H9 (cell line): ENCODE results near the gene ZCCHC7. TPM values are rescaled to one million over a fixed set of nuclear protein-coding genes. Genes with fewer than 3 reads are reported as not detected.
"Not testable (repeated sequence)": the region's sequence is repeated elsewhere in the genome, so short reads cannot be mapped to it uniquely, and the experiment has no call there.

Experiments used
- DNase-seq: peaks from one replicate; pipeline ENCODE4 v3.0.0-alpha.2; 2017
- H2AFZ ChIP-seq: one replicate; pipeline ENCODE4 v1.6.1; 2013; ENCODE audit warnings: mild to moderate bottlenecking, low read length, control low read depth, moderate library complexity
- H2AK5ac ChIP-seq: 2 replicates; pipeline ENCODE4 v1.6.1; 2013; ENCODE audit warnings: low read length, control low read depth, mixed read lengths; ENCODE audit not compliant: insufficient read length
- H2BK120ac ChIP-seq: one replicate; pipeline ENCODE4 v1.6.1; 2013; ENCODE audit warnings: low read depth, mild to moderate bottlenecking, low read length, control low read depth, inconsistent platforms; ENCODE audit not compliant: poor library complexity, severe bottlenecking
- H2BK12ac ChIP-seq: 2 replicates; pipeline ENCODE4 v1.6.1; 2013; ENCODE audit warnings: low read length, control low read depth, mixed read lengths, low read depth; ENCODE audit not compliant: insufficient read length
- H2BK15ac ChIP-seq: 2 replicates; pipeline ENCODE4 v1.6.1; 2013; ENCODE audit warnings: low read depth, low read length, control low read depth
- H2BK20ac ChIP-seq: one replicate; pipeline ENCODE4 v1.6.1; 2013; ENCODE audit warnings: low read depth, mild to moderate bottlenecking, low read length, control low read depth, inconsistent platforms; ENCODE audit not compliant: poor library complexity, severe bottlenecking
- H2BK5ac ChIP-seq: 2 replicates; pipeline ENCODE4 v1.6.1; 2013; ENCODE audit warnings: low read length, control low read depth, mixed read lengths; ENCODE audit not compliant: insufficient read length
- H3K14ac ChIP-seq: 2 replicates; pipeline ENCODE4 v1.6.1; 2013; ENCODE audit warnings: low read length, control low read depth; ENCODE audit not compliant: insufficient read depth
- H3K18ac ChIP-seq: 2 replicates; pipeline ENCODE4 v1.6.1; 2013; ENCODE audit warnings: low read depth, mild to moderate bottlenecking, mixed read lengths, low read length, control low read depth; ENCODE audit not compliant: insufficient read length
- H3K23ac ChIP-seq: 2 replicates; pipeline ENCODE4 v1.6.1; 2013; ENCODE audit warnings: low read length, control low read depth, mixed read lengths, low read depth; ENCODE audit not compliant: insufficient read length
- H3K23me2 ChIP-seq: 2 replicates; pipeline ENCODE4 v1.6.1; 2013; ENCODE audit warnings: low read depth, mild to moderate bottlenecking, mixed read lengths, low read length, control low read depth; ENCODE audit not compliant: insufficient read length, poor library complexity, severe bottlenecking
- H3K27ac ChIP-seq: 2 replicates; pipeline ENCODE4 v1.5.1; 2013; ENCODE audit warnings: low read length, control low read depth, mixed read lengths, low read depth; ENCODE audit not compliant: insufficient read length
- H3K27me3 ChIP-seq: 2 replicates; pipeline ENCODE4 v1.6.1; 2013; ENCODE audit warnings: low read length, control low read depth, inconsistent platforms; ENCODE audit not compliant: insufficient read depth
- H3K4ac ChIP-seq: 2 replicates; pipeline ENCODE4 v1.6.1; 2013; ENCODE audit warnings: low read depth, mild to moderate bottlenecking, control low read depth, inconsistent platforms, low read length, moderate library complexity
- H3K4me1 ChIP-seq: 2 replicates; pipeline ENCODE4 v1.6.1; 2013; ENCODE audit warnings: low read length, control low read depth, inconsistent platforms; ENCODE audit not compliant: insufficient read depth
- H3K4me2 ChIP-seq: 2 replicates; pipeline ENCODE4 v1.6.1; 2013; ENCODE audit warnings: low read length, control low read depth, mixed read lengths; ENCODE audit not compliant: insufficient read length, insufficient read depth
- H3K56ac ChIP-seq: 2 replicates; pipeline ENCODE4 v1.6.1; 2013; ENCODE audit warnings: low read depth, mild to moderate bottlenecking, mixed read lengths, low read length, control low read depth; ENCODE audit not compliant: insufficient read length
- H3K79me1 ChIP-seq: 2 replicates; pipeline ENCODE4 v1.6.1; 2013; ENCODE audit warnings: low read depth, mild to moderate bottlenecking, moderate library complexity, low read length, control low read depth, inconsistent platforms; ENCODE audit not compliant: insufficient read depth, poor library complexity, severe bottlenecking
- H3K79me2 ChIP-seq: 2 replicates; pipeline ENCODE4 v1.6.1; 2013; ENCODE audit warnings: low read length, control low read depth, inconsistent platforms; ENCODE audit not compliant: insufficient read depth
- H3K9ac ChIP-seq: 2 replicates; pipeline ENCODE4 v1.6.1; 2013; ENCODE audit warnings: low read length, control low read depth, mixed read lengths; ENCODE audit not compliant: insufficient read length; ENCODE audit errors: extremely low read depth
- H3K9me3 ChIP-seq: one replicate; pipeline ENCODE4 v1.6.1; 2013; ENCODE audit warnings: low read depth, low read length, inconsistent platforms; ENCODE audit not compliant: control insufficient read depth
- H3T11ph ChIP-seq: one replicate; pipeline ENCODE4 v1.6.1; 2013; ENCODE audit warnings: mild to moderate bottlenecking, low read length, control low read depth, inconsistent platforms
- H4K20me1 ChIP-seq: one replicate; pipeline ENCODE4 v1.6.1; 2013; ENCODE audit not compliant: control insufficient read depth, insufficient read length, insufficient read depth
- H4K5ac ChIP-seq: 2 replicates; pipeline ENCODE4 v1.6.1; 2013; ENCODE audit warnings: low read depth, mild to moderate bottlenecking, mixed read lengths, low read length, control low read depth; ENCODE audit not compliant: insufficient read length
- H4K8ac ChIP-seq: replicated peaks from 2 replicates; pipeline ENCODE4 v1.6.1; 2013; ENCODE audit warnings: low read length, control low read depth, mixed read lengths, low read depth; ENCODE audit not compliant: insufficient read length
- H4K91ac ChIP-seq: 2 replicates; pipeline ENCODE4 v1.6.1; 2013; ENCODE audit warnings: low read depth, mild to moderate bottlenecking, moderate library complexity, mixed read lengths, low read length, control low read depth; ENCODE audit not compliant: insufficient read length
- H3K27ac Mint-ChIP-seq, 3 experiments: 2 replicates in 2 of 3; 3 replicates in 1 of 3; pipeline ENCODE4 v1.8.0; 2020 to 2021; ENCODE audit warnings: mixed read lengths in 3 of 3, mild to moderate bottlenecking in 1 of 3, moderate library complexity in 1 of 3
- H3K27me3 Mint-ChIP-seq: 2 replicates; pipeline ENCODE4 v1.8.0; 2021; ENCODE audit warnings: low read depth, mild to moderate bottlenecking, moderate library complexity, mixed read lengths
- H3K36me3 Mint-ChIP-seq, 3 experiments: 2 replicates in 2 of 3; 3 replicates in 1 of 3; pipeline ENCODE4 v1.8.0; 2020 to 2021; ENCODE audit warnings: low read depth in 3 of 3, mixed read lengths in 3 of 3; ENCODE audit not compliant: insufficient read depth in 1 of 3
- H3K4me1 Mint-ChIP-seq, 2 experiments: 2 replicates each; pipeline ENCODE4 v1.8.0; 2020; ENCODE audit warnings: mixed read lengths in 2 of 2
- H3K4me3 Mint-ChIP-seq, 2 experiments: 2 replicates in 1 of 2; 3 replicates in 1 of 2; pipeline ENCODE4 v1.8.0; 2020 to 2021; ENCODE audit warnings: mild to moderate bottlenecking in 2 of 2, mixed read lengths in 2 of 2, moderate library complexity in 1 of 2
- H3K9me3 Mint-ChIP-seq, 2 experiments: 2 replicates in 1 of 2; 3 replicates in 1 of 2; pipeline ENCODE4 v1.8.0; 2020; ENCODE audit warnings: mild to moderate bottlenecking in 2 of 2, mixed read lengths in 2 of 2, moderate library complexity in 1 of 2
- CTCF ChIP-seq: fragments of 200-600 bp; sonication (generic); conservative IDR thresholded peaks from 3 replicates; pipeline ENCODE4 v1.8.0; 2021; ENCODE audit warnings: antibody characterized with exemption, mild to moderate bottlenecking
- WGBS: extraction: QIAGEN DNeasy Blood & Tissue Kit; methylation state at CpG from one replicate; pipeline ENCODE4 v1.1.7; 2013; ENCODE audit warnings: missing lambda C conversion rate, low lambda C conversion rate, mixed read lengths; ENCODE audit not compliant: insufficient read length; ENCODE audit errors: extremely low coverage; 5-methylcytosine and 5-hydroxymethylcytosine counted together
- total RNA-seq: library from RNA; stranded (reverse); gene quantifications from 2 replicates; pipeline ENCODE4 v1.2.1, GENCODE V29; 2021

The ZCCHC7 gene
- total RNA-seq, 1 experiment from 2014 or later, result 20.3 TPM

GRCh38 chr9:37302277-37302676 is 181.9 kb downstream of the ZCCHC7 start:
- Histone ChIP-seq H3K9ac (no peak overlapping the region), H3K56ac (no peak overlapping the region), H3K79me2 (no peaks in the 10 kb centered on the region), H3K4ac (no peak overlapping the region), H3K4me1 (no peaks in the 10 kb centered on the region; the same call in 1 of the 2 replicates), H3K4me2 (no peak overlapping the region), H4K5ac (no peak overlapping the region), H2BK5ac (no peak overlapping the region), H3K14ac (no peak overlapping the region), H4K91ac (no peak overlapping the region), H3K27ac (no peak overlapping the region), H3K18ac (no peak overlapping the region), H2BK12ac (no peak overlapping the region), H4K20me1 (no peaks in the 10 kb centered on the region), H2BK20ac (no peak overlapping the region), H2AK5ac (no peak overlapping the region), H3K23me2 (no peaks in the 10 kb centered on the region), H3K27me3 (no peaks in the 10 kb centered on the region), H2BK120ac (no peak overlapping the region), H3K79me1 (no peaks in the 10 kb centered on the region), H3T11ph (no peak overlapping the region), H3K9me3 (no peaks in the 10 kb centered on the region), H4K8ac (no peak overlapping the region), H3K23ac (no peak overlapping the region), H2AFZ (no peak overlapping the region), H2BK15ac (no peak overlapping the region)
- DNase-seq, result no peak
- Mint-ChIP-seq H3K27me3 (no peaks in the 10 kb centered on the region), H3K4me1 (peaks cover 3 to 7% of the 10 kb centered on the region in 2 experiments), H3K36me3 (peaks cover 0 to 6% (median 0%) of the 10 kb centered on the region in 3 experiments; a peak in 3 of 7 replicates), H3K4me3 (no peak overlapping the region), H3K27ac (no peak overlapping the region), H3K9me3 (no peaks in the 10 kb centered on the region)
- no peak for TF ChIP-seq CTCF
- WGBS, result no CpG with 5 or more reads among the region's 3 CpGs

- not testable (repeated sequence) for H3K27ac ChIP-seq, H2AK5ac ChIP-seq, H2BK5ac ChIP-seq, H3K4ac ChIP-seq, H2BK15ac ChIP-seq, H4K20me1 ChIP-seq, H3K23me2 ChIP-seq, H3K9me3 Mint-ChIP-seq, H3K4me1 Mint-ChIP-seq, H3K4me3 Mint-ChIP-seq, H2BK20ac ChIP-seq, H3K9ac ChIP-seq, H3K56ac ChIP-seq, H3K14ac ChIP-seq, H3K23ac ChIP-seq, H3T11ph ChIP-seq, DNase-seq, H3K9me3 ChIP-seq, H2BK120ac ChIP-seq, H3K79me1 ChIP-seq, H2BK12ac ChIP-seq, H3K18ac ChIP-seq, H4K8ac ChIP-seq, H3K36me3 Mint-ChIP-seq, H3K4me2 ChIP-seq, H3K79me2 ChIP-seq, H4K91ac ChIP-seq, H4K5ac ChIP-seq, H3K27ac Mint-ChIP-seq, H3K4me1 ChIP-seq, H2AFZ ChIP-seq, H3K27me3 Mint-ChIP-seq, H3K27me3 ChIP-seq
- no CpG with 5 or more reads among the region's 11 CpGs for WGBS
Observed at GRCh38 chr9:37303272-37303671, 182.9 kb downstream of the ZCCHC7 start.
